HTERT RPE-1 (cell line): ENCODE data around the gene USB1.

Experiments used
- in situ Hi-C: fragments of 300-500 bp; cut with MboI; formaldehyde crosslinking; loops from 4 replicates; pipeline ENCODE4 v1.14.3; 2020; ENCODE audit warnings: low sequenced_read_pairs

The USB1 gene

GRCh38 chr16:58013201-58013956 lies 12.2 kb downstream of the USB1 start:
- in situ Hi-C loops: no loop called here

- in situ Hi-C loops: no loop called here
These were observed 15.7 kb downstream of the USB1 start for GRCh38 chr16:58016840-58017446.

GRCh38 chr16:58018803-58019202 lies 17.6 kb downstream of the USB1 start:
- in situ Hi-C loops: no loop called here

GRCh38 chr16:58019866-58020538 lies 18.8 kb downstream of the USB1 start:
- in situ Hi-C loops: no loop called here

GRCh38 chr16:58020628-58021521 lies 19.7 kb downstream of the USB1 start:
- in situ Hi-C loops: no loop called here

GRCh38 chr16:58021661-58022551 lies 20.7 kb downstream of the USB1 start:
- in situ Hi-C loops: no loop called here

GRCh38 chr16:58022601-58023371 lies 21.6 kb downstream of the USB1 start:
- in situ Hi-C loops: no loop called here

GRCh38 chr16:58024486-58025350 lies 23.5 kb downstream of the USB1 start:
- in situ Hi-C loops: no loop called here

- in situ Hi-C loops: no loop called here
These were observed 24.3 kb downstream of the USB1 start, which contains the start of gene MMP15 for GRCh38 chr16:58025351-58026138. Gene MMP15 (plus strand): TSS chr16:58025754. CDS start chr16:58026351, 597 bp downstream.

GRCh38 chr16:58026139-58026704 lies 25.0 kb downstream of the USB1 start:
- in situ Hi-C loops: no loop called here

- in situ Hi-C loops: no loop called here
These were observed 25.5 kb downstream of the USB1 start for GRCh38 chr16:58026705-58027160.

GRCh38 chr16:58027161-58027915 lies 26.1 kb downstream of the USB1 start:
- in situ Hi-C loops: no loop called here

- in situ Hi-C loops: no loop called here
These were observed 26.8 kb downstream of the USB1 start for GRCh38 chr16:58027916-58028455.

- in situ Hi-C loops: no loop called here
These were observed 27.4 kb downstream of the USB1 start for GRCh38 chr16:58028541-58029070.

- in situ Hi-C loops: no loop called here
These were observed 28.2 kb downstream of the USB1 start for GRCh38 chr16:58029410-58029809.
